GM18526 (cell line): ENCODE results near the gene RHBDD3.

Experiments
- POLR2A ChIP-seq: IDR thresholded peaks from 3 replicates; pipeline ENCODE4 v1.6.1; 2011; ENCODE audit not compliant: insufficient read length; ENCODE audit errors: extremely low read depth

The RHBDD3 gene

GRCh38 chr22:29266564-29267461, 968 bp downstream of the RHBDD3 start:
- no peak for TF ChIP-seq POLR2A

- no peak for TF ChIP-seq POLR2A
Observed at GRCh38 chr22:29265929-29266328, 1.9 kb downstream of the RHBDD3 start.

GRCh38 chr22:29265305-29265704, 2.5 kb downstream of the RHBDD3 start:
- no peak for TF ChIP-seq POLR2A

GRCh38 chr22:29263791-29264276, 3.9 kb downstream of the RHBDD3 start:
- TF ChIP-seq POLR2A, result no peak

GRCh38 chr22:29260601-29261315, 7.0 kb downstream of the RHBDD3 start:
- no peak for TF ChIP-seq POLR2A

- no peak for TF ChIP-seq POLR2A
Observed at GRCh38 chr22:29260031-29260560, 7.7 kb downstream of the RHBDD3 start.

- no peak for TF ChIP-seq POLR2A
Observed at GRCh38 chr22:29259253-29259899, 8.4 kb downstream of the RHBDD3 start.

GRCh38 chr22:29258407-29259252, 9.2 kb downstream of the RHBDD3 start:
- TF ChIP-seq POLR2A, result no peak

- no peak for TF ChIP-seq POLR2A
Observed at GRCh38 chr22:29257751-29258181, 10.0 kb downstream of the RHBDD3 start.

GRCh38 chr22:29256606-29257325, 11.0 kb downstream of the RHBDD3 start:
- TF ChIP-seq POLR2A, result no peak

GRCh38 chr22:29255064-29255621, 12.6 kb downstream of the RHBDD3 start:
- no peak for TF ChIP-seq POLR2A

- TF ChIP-seq POLR2A, result no peak
Observed at GRCh38 chr22:29254286-29254660, 13.5 kb downstream of the RHBDD3 start.

GRCh38 chr22:29253561-29254285, 14.1 kb downstream of the RHBDD3 start:
- no peak for TF ChIP-seq POLR2A
